GM18867 (cell line): Measurements from ENCODE around the gene PIGO.
A peak's percentile ranks its signal among the peaks of the same experiment; 100 is the strongest.

Experiments
- ATAC-seq: cut with Tn5 transposase; IDR thresholded peaks from one replicate; pipeline ENCODE4 v1.9.1; 2021; ENCODE audit warnings: mild to moderate bottlenecking, moderate library complexity; ENCODE audit not compliant: unreplicated experiment

PIGO gene

GRCh38 chr9:35107297-35108290 lies 11.2 kb upstream of the PIGO start:
- no peak for ATAC-seq

- no peak for ATAC-seq
These were observed 9.9 kb upstream of the PIGO start for GRCh38 chr9:35106343-35106730.

- no peak for ATAC-seq
These were observed 9.4 kb upstream of the PIGO start for GRCh38 chr9:35105571-35106342.

- no peak for ATAC-seq
These were observed 8.7 kb upstream of the PIGO start for GRCh38 chr9:35105126-35105525.

GRCh38 chr9:35104586-35104985 lies 8.2 kb upstream of the PIGO start:
- ATAC-seq: no peak

GRCh38 chr9:35103660-35104191 lies 7.3 kb upstream of the PIGO start:
- no peak for ATAC-seq

- ATAC-seq: peak; percentile 94
These were observed 6.6 kb upstream of the PIGO start, which contains the start of gene STOML2 for GRCh38 chr9:35102769-35103659. TSS of gene STOML2 (minus strand) at chr9:35103131. CDS start at chr9:35103094, 37 bp downstream.

GRCh38 chr9:35102465-35102768 lies 6.0 kb upstream of the PIGO start:
- ATAC-seq: peak; percentile 18

- ATAC-seq: no peak
These were observed 1.2 kb upstream of the PIGO start for GRCh38 chr9:35097573-35097972.

- no peak for ATAC-seq
These were observed 4.9 kb downstream of the PIGO start for GRCh38 chr9:35091536-35091935.

- ATAC-seq: no peak
These were observed 7.0 kb downstream of the PIGO start for GRCh38 chr9:35089434-35089833.

GRCh38 chr9:35085078-35085477 lies 11.3 kb downstream of the PIGO start:
- no peak for ATAC-seq

- peak; percentile 87 for ATAC-seq
These were observed 16.7 kb downstream of the PIGO start, which contains the start of gene FANCG for GRCh38 chr9:35079426-35080341. TSS of gene FANCG (minus strand) at chr9:35079942. CDS start at chr9:35079524, 418 bp downstream.

GRCh38 chr9:35079041-35079425 lies 17.4 kb downstream of the PIGO start:
- no peak for ATAC-seq

GRCh38 chr9:35078066-35078465 lies 18.3 kb downstream of the PIGO start:
- ATAC-seq: no peak

- no peak for ATAC-seq
These were observed 19.5 kb downstream of the PIGO start for GRCh38 chr9:35076848-35077247.

- no peak for ATAC-seq
These were observed 21.0 kb downstream of the PIGO start for GRCh38 chr9:35075358-35075757.

GRCh38 chr9:35074791-35075190 lies 21.6 kb downstream of the PIGO start:
- no peak for ATAC-seq

- no peak for ATAC-seq
These were observed 22.2 kb downstream of the PIGO start for GRCh38 chr9:35074141-35074540.

- no peak for ATAC-seq
These were observed 23.1 kb downstream of the PIGO start for GRCh38 chr9:35073279-35073612.
